Medulla oblongata (tissue), 1 donor: ENCODE measurements around the gene ACTN4.

ENCODE experiments used
- DNase-seq: peaks from one replicate; pipeline ENCODE4 v3.0.0-alpha.2; 2015; ENCODE audit errors: extremely low spot score

ACTN4 gene

DNA sequence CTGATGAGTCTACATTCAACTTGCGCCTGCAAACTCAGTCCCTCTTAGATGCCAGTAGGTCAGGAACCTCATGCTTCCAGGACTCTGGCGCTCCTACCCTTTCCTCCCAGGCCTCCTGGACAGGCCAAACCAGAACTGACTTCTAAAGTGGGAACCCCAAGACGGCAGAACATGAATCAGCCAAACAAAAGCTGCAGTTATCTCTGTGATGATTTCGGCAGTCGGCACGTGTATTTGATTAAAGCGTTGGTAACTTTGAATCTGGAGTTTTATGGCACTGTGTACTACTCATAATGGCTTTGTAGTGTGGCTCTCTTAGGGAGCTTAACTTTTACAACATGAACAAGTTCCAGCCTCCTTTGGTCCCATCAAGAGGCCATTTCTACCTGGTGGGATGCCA is 13.7 kb downstream of the ACTN4 start:
- no peak for DNase-seq

DNA sequence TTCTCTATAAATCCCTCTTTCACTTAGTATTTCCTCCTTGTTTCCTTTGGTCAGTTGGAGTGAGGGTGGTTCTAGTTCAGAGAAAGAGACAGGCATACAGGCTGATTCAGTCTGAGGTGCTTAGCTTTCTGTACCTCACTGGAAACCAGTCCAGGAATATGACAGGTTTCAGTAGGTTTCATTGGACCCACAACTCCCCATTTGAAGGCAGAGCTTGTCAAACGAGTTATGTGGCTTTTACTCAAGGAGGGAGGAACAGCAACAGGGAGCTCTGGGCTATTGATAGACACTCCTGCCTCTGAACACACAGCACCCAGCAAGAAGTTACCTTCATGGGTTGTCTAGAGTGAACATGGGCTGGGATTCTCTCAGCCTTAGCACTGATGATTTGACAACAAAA is 14.5 kb downstream of the ACTN4 start:
- no peak for DNase-seq

DNA sequence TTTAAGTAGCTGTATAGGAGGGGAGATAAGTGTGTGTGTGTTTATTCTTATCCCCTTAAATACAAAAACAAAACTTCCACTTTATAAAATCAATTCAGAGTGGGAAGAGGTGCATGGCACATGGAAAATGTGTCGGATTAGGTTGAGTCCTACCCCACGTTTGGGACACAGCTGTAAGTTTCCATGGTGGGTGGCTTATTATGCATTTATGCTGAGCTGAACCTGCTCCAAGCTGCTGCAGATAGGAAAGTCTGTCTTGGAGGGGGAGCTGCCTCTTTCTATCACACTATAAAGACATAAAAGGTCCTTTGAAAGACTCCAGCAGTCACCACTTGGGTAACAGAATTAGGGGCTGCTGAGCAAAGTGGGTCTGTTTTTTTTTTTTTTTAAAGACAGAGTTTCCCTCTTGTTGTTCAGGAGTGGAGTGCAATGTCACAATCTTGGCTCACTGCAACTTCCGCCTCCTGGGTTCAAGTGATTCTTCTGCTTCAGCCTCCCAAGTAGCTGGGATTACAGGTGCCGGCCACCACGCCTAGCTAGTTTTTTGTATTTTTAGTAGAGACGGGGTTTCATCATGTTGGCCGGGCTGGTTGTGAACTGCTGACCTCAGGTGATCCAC is 15.2 kb downstream of the ACTN4 start:
- no peak for DNase-seq

DNA sequence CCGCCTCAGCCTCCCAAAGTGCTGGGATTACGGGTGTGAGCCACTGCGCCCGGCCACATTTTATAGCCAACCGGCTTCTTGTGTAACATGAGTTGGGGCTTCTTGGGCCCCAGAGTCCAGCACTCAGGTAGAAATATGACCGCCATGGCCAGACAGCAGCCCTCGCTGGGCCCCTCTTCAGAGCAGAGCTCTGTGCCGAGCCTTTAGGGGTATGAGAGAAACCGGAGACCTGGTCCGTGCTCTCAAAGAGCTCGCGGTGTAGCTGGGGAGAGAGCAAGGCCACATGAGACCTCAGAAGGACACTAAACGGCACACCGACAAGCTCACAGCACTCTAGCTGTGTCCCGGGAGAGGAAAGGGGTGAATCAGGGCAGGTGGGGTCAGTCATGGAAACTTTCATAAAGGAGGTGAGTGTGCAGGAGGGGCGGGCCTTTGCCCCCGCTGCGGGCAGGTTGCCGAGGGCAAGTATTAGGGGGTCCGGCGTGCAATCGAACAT is 15.8 kb downstream of the ACTN4 start:
- DNase-seq, result no peak

DNA sequence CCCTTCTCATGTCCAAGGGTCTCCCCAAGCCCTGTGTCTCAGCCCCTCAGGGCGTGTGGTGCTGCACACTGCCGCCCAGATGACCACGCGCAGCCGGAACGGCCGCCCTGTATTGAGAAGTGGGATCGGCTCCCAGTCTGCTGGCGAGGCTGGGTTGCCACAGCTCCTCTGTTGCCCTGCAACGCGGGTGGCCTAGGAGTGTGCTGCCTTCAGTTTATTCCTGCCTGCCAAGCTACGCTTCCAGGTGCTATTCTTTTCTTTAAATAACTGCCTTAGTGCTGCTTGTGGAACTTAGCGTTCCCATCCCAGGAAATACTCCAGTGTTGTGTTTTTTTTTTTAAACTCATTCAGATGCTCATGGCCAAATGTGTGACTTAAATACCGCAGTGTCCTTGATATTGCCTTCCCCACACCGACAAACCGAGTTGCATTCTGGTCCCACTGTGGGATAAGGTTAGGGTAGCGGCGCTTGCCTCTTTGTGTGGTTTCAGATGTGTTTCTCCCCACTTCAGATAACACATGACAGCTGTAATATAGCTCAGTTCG is 16.6 kb downstream of the ACTN4 start:
- peak; percentile 78 for DNase-seq

DNA sequence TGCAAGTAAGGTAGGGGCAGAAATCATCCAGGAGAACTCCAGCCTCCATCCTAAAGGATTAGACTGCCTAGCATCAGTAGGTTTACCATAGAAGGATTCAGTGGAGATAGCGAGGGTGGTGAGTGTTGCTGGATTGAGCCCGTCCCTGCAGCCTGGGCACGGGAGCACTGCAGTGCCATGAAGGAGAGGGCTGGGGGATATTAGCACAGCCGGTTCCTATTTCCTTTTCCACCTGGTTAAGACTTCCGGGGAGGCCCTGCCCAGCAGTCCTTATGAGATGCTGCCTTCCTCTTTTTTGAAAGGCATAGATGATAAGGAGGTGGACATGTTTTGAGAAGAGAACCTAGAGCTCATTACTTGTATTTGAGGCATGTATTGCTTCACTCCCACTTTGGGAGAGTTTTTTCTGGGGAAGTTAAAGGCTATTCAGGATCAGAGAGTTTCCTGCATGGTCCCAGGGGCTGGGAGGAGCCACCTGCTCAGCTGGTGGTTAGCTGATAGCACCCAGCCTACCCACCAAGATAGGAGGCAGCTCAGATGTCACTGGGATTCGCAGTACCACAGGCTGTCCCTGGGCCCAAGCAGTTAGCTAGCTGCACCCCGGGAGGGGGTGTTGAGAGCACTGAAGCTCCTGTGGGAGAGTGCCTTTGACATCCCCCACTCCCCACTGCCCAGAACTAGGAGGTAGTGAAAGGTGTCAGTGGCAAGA is 17.2 kb downstream of the ACTN4 start:
- no peak for DNase-seq

DNA sequence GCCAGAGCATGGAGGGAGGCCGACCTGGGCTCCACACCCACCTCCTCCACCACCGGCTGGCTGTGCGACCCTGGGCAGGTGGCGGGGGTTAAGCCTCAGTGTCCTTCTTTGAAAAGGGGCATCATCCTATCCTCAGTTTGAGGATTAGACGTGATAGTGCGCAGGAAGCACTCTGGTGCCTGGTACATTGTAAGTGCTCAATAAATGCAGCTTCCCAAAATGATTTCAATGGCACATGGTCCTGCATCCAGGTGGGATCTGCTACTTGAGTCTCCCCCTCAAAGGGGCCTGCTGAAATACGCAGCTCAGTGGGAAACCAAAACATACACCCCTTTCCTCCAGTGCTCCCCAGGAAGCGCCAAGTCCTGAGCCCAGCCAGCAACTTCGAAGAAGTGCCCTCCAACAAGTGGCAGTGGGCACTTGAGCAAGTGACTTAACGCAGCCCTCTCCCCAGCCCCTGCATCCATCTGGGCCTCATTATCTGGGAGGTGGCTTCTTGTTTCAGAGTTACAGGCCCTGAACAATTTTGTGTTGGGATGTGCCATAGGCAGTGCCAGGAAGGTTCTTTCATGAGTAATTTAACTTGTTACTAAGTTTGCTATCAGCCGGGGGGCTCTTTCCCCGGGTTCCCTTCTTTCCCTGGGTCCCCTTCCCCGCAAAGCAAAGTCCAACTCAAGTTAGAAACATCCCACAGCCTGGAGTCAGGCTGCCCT is 17.9 kb downstream of the ACTN4 start:
- no peak for DNase-seq

DNA sequence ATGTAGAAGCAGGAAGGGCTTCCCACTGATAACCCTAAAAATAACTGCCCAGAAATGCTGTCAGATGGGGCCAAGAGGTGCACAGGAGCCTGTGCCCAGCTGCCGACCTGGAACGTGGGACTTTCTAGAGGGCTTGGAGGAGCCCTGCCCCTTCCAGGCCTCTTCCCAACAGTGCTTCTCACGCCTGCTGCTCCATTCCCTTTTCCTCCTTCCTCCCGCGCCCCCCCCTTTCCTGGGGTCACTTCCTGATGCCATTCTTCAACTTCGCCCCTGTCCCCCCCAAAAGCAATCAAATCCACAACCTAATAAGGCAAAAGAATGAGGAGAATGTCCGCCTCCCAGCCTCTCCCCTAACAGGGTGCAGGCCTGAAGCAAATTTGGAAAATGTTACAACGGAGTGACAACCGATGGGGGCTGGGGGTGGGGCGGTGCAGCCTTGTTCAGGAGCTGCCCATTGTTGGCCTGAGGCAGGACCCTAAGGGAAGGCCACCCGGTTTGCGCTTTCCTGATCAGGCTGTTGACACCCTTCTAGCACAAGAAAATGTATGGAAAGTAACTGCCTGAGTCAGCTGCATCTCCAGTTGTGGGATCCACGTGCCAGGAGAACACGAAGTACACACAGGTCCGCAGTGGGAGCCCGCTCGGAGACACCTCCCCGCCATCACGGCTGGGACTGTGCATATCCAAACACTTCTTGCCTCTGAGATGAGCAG is 18.7 kb downstream of the ACTN4 start:
- DNase-seq, result no peak

DNA sequence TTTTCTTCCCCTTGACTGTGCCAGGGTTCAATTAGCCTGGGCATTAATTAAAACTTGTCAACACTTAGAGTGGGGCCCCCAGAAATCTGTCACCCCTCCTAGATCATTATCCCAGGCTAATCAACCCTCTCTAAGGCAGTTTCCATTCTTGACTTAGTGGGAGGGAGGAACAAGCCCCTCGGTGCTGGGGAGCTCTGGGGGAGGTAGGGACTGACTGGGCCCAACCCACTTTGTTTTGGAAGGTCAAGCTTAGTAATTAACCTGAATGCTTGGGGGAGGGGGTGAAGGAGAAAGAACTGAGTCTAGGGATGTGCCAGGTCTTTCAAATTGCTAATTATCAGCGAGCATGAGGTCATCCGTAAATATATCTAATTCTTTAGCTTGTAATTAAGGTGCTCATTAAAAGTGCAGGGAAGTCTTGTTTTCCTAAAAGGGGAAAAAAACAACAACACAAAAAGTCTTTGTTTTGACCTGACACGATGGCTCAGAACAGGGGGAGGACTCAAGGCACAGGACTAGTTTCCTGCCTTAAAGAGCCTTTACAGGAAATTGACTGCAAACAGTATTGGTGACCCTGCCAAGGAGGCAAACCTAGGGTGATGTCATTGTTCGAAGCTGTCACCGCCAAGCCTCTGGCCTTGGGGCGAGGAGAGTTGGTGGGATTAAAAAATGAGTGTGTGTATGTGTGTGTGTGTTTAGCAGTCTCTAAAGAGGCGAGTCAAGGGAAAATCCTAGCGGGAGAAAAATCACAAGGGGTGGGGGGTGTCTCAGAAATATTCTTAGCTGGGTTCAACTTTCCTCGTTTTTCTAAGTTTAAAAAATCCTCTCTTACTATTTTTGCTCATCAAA is 19.4 kb downstream of the ACTN4 start:
- DNase-seq, result no peak

DNA sequence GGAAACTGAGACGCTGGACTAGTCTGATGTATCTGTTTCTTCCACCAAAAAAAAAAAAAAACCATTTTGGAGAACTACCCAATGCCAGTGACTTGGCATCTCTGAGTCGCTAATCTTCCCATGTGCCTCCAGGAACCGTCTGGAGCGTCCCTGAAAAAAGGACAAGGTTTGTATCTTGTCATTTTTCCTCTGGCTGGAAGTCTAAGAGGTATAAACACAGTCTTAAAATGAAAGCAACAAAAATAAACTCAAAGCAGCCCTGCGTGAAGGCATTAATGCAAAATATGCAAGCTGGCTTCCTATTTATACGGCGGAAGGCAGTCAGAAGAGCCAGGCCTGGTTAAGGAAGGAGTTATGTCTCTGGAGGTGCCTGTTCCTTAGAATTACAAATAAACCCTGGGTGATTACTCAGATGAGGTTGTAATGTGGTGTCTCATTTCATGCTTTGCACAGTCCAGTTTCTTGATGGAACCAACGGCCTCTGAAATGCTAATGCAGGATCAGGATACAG is 20.3 kb downstream of the ACTN4 start:
- no peak for DNase-seq

DNA sequence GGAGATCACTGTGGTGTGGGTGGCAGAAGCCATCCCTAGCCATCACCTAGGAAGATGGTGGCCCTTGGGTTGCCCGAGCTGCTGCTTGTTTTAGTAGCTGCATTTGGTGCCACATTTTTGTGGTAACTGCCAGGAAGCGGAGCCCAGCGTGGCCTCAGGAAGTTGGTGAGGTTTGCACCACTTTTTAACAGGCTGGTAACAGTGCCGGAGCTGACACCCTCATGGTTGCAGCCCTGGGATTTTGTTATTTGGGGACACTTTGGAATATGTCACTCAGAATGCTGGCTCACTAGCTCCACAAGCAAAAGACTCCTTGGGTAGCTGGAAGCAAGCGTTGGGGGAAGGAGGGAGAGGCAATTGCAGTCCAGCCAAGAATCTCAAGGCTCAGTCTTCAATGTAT is 22.1 kb downstream of the ACTN4 start:
- DNase-seq, result no peak

DNA sequence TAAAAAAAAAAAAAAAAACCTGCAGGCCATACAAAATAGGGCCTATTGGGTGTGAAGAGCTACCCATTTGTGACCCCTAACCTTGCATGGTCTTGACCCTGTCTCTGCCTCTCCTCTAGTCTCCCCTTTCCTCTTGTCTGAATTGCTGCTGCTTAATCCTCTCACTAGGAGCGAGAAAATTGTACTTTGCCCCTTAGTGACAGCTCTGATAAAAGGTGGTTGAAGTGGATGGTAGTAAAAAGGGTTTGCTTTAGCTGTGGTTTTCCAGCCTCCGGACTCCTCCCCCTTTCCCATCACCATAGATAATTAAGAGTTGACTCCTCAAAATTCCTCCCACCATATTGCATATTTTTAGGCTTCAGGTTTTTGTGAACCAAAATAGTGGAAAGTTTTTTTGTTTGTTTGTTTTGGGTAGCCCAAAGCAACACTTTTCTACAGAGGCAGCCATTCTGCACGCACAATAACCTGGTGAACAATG is 23.5 kb downstream of the ACTN4 start:
- no peak for DNase-seq

DNA sequence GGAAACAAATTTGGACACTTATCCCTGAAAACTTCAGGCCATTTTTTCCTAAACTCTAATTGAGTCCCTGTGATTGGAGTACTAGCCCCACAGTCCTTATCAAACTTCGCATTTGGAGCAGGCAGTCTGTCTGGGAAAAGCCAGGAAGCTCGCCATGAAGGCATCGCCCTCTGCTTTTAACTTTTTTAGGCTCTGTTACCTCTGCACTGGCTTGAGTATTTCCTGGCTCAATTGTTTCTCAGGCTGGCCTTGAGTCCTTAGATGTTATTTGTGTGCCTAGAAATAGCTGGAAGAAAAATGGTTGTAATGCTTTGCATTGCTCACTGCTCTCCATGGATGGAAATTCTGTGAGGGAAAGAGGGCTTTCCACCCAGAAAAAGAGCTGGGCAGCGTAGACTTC is 24.2 kb downstream of the ACTN4 start:
- no peak for DNase-seq

DNA sequence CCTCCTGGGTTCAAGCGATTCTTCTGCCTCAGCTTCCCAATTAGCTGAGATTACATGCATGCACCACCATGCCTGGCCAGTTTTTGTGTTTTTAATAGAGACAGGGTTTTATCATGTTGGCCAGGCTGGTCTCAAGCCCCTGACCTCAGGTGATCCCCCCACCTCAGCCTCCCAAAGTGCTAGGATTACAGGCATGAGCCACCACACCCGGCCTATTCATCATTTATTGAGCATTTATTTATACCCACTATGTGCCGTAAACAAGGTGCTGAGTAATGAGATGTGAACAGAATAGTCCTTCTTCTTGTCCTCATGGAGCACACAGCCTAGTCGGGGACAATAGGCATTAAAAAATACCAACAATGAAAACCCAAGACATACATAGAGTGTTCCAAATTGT is 25.6 kb downstream of the ACTN4 start:
- DNase-seq, result no peak

DNA sequence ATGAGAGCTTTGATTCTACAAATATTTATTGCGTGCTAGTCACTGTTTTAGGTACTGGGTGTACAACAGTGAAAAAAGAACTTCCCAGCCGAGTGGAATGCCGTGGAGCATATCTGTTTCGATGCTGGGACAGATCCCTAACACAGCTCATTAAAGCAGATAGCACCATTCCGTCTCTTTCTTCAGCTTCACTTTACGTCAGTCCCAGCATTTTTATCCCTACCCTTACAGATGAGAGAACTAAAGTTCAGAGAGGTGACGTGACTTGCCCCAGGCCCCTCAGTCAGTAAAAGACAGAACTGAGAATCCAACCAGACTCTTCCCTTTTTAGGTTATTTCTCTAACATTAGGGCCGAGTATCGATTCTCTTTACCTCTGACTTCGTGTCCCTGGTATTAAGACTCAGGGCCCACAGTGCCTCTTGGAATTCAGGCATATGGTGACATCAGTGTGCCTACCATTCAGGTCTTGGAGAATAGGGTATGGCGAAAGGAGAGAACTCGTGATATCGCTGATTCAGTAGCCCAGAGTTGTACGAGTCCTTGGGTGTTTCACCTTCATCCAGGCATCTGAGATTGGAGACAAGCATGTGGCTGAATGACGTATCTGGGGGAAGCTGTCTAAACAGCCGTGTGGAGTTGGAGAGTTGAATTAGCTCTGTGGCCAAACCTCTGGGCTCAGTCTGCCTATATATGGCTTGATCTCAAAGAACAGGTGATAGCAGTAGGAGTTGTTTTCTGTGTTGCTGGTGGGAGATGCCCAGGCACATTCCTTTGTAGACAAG is 27.1 kb downstream of the ACTN4 start:
- no peak for DNase-seq

DNA sequence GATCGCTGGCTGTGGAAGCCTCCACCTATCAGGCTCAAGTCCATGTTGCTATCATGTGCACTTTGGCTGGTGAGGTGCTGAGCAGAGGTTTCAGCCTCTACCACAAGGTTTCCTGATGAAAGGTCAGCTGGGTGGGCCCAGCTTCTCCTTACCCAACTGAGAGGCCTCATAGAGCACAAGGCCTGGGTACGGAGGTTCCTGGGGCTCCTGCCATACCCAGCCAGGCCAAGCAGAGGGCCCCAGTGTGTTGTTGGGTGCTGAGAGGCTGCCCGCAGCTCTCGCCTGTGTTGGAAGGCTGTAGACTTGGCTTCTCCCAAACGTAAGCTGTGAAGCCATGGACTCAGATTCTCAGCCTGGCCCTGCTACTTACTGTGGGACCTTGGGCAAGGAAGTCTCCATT is 28.2 kb downstream of the ACTN4 start:
- no peak for DNase-seq

DNA sequence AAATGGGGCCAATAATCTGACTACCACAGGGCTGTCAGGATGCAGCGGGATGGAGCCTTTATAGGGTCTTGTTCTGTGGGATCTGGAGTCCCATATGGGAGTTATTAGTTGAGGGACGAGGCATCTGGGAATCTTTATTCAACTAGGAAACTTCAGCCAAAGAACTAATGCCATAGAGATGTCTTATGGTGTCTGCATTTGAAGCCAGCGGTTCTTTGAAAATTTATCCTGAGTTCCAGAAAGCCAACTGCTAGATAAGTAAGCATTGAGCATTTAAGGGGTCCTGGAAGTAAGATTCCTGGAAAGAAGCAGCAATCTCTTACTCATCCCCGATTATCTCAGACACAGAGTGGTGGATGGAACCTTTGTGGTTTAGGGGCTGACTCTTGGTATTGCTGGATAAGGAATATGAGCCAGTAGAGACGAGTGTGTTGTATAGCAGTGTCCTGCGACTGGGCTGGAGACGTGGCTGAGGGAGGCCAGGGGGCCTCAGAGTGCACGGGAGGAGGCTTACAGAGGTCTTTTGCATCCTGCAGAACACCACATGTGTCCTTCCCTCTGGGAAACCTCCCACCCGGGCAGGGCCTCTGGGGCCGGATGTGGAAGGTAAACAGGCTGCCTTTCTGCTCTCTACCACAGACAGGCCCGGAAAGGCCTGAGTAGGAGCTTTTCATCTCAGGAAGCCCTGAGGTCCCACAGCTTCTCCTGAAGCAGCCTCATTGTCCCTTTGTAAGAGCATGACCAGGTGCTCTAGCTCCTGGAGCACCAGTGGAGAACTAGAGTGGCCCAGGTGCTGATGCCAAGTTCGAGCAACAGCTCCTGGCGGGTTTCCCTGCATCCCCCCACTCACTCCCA is 28.8 kb downstream of the ACTN4 start:
- no peak for DNase-seq

DNA sequence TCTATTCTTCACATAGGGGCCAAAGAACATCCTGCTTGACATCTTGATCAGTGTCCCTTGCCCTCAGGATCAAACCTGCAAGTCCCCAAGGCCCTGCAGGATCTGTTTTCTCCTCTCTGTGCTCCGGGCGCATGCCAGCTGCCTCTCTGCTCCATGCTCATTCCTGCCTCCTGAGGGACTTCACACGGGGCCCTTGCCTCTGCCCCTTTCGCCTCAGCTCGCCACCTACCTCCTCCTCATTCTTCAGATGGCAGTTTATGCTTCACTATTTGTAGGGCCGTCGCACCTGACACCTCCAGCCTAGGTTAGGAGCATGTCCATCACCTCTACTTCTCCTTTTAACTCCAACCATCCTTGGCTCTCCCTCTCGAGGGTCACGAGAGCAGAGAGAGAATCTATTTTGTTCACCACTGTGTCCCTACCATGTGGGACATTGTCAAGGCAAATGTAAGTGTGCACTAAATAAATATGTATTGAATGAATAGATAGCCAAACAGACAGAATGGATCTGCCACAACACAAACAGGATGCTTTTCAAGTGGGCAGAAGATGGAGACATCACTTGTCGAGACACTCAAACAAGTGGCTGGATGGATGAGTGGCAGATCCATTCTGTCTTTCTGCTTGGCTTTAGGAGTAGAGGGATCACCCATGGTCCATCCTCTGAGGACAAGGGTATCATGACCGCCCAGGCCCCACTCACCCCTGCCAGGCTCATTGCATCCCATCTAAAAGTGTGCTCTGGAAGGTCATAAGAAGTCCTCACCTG is 29.6 kb downstream of the ACTN4 start:
- no peak for DNase-seq
